Sigmoid colon (tissue), 7 donors: Measurements from ENCODE around the gene RIPOR3. TPM values are rescaled to one million over a fixed set of nuclear protein-coding genes. Genes with fewer than 3 reads are reported as not detected.

Experiments used
- DNase-seq: peaks from one replicate; pipeline ENCODE4 v3.0.0-alpha.2; 2019
- H3K27ac ChIP-seq, 4 donors: fragments of 200-600 bp; sonication (generic); one replicate each; pipeline ENCODE4 v1.5.1; 2016 to 2019; ENCODE audit warnings: mild to moderate bottlenecking in 1 of 4
- H3K27me3 ChIP-seq, 3 donors: fragments of 200-600 bp; sonication (generic); one replicate each; pipeline ENCODE4 v1.5.1; 2019; ENCODE audit warnings: mild to moderate bottlenecking in 1 of 3
- H3K36me3 ChIP-seq, 4 donors: fragments of 200-600 bp; sonication (generic); one replicate each; pipeline ENCODE4 v1.5.1; 2016 to 2019
- H3K4me1 ChIP-seq, 4 donors: fragments of 200-600 bp; sonication (generic); one replicate each; pipeline ENCODE4 v1.5.1; 2017 to 2019
- H3K4me3 ChIP-seq, 4 donors: fragments of 200-600 bp; sonication (generic); one replicate each; pipeline ENCODE4 v1.5.1; 2017 to 2019; ENCODE audit warnings: mild to moderate bottlenecking in 2 of 4, moderate library complexity in 1 of 4
- H3K9me3 ChIP-seq, 4 donors: fragments of 200-600 bp in 3 of 4; sonication (generic) in 3 of 4; one replicate each; pipeline versions ENCODE4 v1.5.1 to v1.6.1; 2013 to 2019
- CTCF ChIP-seq, 4 experiments: fragments of 450-650 bp in 3 of 4; fragments of 200-600 bp in 1 of 4; IDR thresholded peaks; one replicate each; pipeline ENCODE4 v1.5.1; 2016 to 2019; ENCODE audit warnings: antibody characterized with exemption in 4 of 4, mild to moderate bottlenecking in 3 of 4, moderate library complexity in 2 of 4
- EP300 ChIP-seq, 4 donors: sonication (generic); formaldehyde crosslinking; IDR thresholded peaks; one replicate each; pipeline ENCODE4 v1.6.1; 2017; ENCODE audit warnings: antibody characterized with exemption in 4 of 4
- POLR2A ChIP-seq, 2 donors: fragments of 450-650 bp; IDR thresholded peaks; one replicate each; pipeline ENCODE4 v1.6.1; 2016; ENCODE audit warnings: antibody characterized with exemption in 2 of 2, mild to moderate bottlenecking in 2 of 2, moderate library complexity in 2 of 2
- POLR2AphosphoS5 ChIP-seq, 4 donors: sonication (generic); formaldehyde crosslinking; IDR thresholded peaks; one replicate each; pipeline ENCODE4 v1.6.1; 2017; ENCODE audit warnings: antibody characterized with exemption in 4 of 4
- WGBS, 2 donors: extraction: QIAGEN DNeasy Blood & Tissue Kit; methylation state at CpG; one replicate each; pipeline ENCODE4 v1.1.7; 2013; 5-methylcytosine and 5-hydroxymethylcytosine counted together
- intact Hi-C: fragments of 100-400 bp; cut with DNase I; formaldehyde crosslinking; loops from one replicate; pipeline ENCODE4 v1.15.1; 2023
- polyA plus RNA-seq, 3 donors: library from polyadenylated mRNA; stranded (reverse); fragments of 200-250 nt; gene quantifications; one replicate each; pipeline ENCODE4 v1.2.3, GENCODE V29; 2013
- total RNA-seq, 4 donors: library from RNA; depleted of rRNA; stranded (reverse); fragments of >200 nt; gene quantifications; one replicate each; pipeline ENCODE4 v1.1.0, GENCODE V29; 2016
- donor health status: healthy with polysubstance abuse.
- donor health status: Bipolar disorder and iron deficiency.
- donor health status: healthy.

Gene RIPOR3
- total and polyA plus RNA-seq, 7 donors: 0.92 to 28.0 (median 9.4) TPM

GRCh38 chr20:50608750-50609104, 82.6 kb downstream of the RIPOR3 start:
- intact Hi-C loops: no loop called here
- Histone ChIP-seq H3K4me1 (no peaks in the 10 kb centered on the region), H3K27me3 (no peaks in the 10 kb centered on the region), H3K4me3 (no peak overlapping the region), H3K9me3 (no peaks in the 10 kb centered on the region), H3K36me3 (peaks cover 0 to 11% (median 0%) of the 10 kb centered on the region in 4 donors), H3K27ac (no peak overlapping the region)
- TF ChIP-seq EP300 (IDR thresholded peaks at IDR 0.05): no peak
- TF ChIP-seq POLR2A (IDR thresholded peaks at IDR 0.05): no peak
- no peak for TF ChIP-seq CTCF (IDR thresholded peaks at IDR 0.05)
- TF ChIP-seq POLR2AphosphoS5 (IDR thresholded peaks at IDR 0.05): no peak
- WGBS, 2 donors: 95% methylated on average over 13 of the region's 13 CpGs
- no peak for DNase-seq

GRCh38 chr20:50607850-50608749, 83.2 kb downstream of the RIPOR3 start:
- TF ChIP-seq POLR2A (IDR thresholded peaks at IDR 0.05) (no peak), EP300 (IDR thresholded peaks at IDR 0.05) (no peak), CTCF (IDR thresholded peaks at IDR 0.05) (no peak), POLR2AphosphoS5 (IDR thresholded peaks at IDR 0.05) (no peak)
- intact Hi-C loops: no loop called here
- Histone ChIP-seq H3K4me3 (no peak overlapping the region), H3K27ac (no peak overlapping the region), H3K36me3 (peaks cover 0 to 11% (median 0%) of the 10 kb centered on the region in 4 donors), H3K27me3 (no peaks in the 10 kb centered on the region), H3K4me1 (no peaks in the 10 kb centered on the region), H3K9me3 (no peaks in the 10 kb centered on the region)
- 91 to 93% methylated on average over 32 of the region's 32 CpGs for WGBS, 2 donors
- DNase-seq: no peak

- WGBS, 2 donors: 87 to 90% methylated on average over 9 of the region's 9 CpGs
- intact Hi-C loops: no loop called here
- TF ChIP-seq POLR2AphosphoS5 (IDR thresholded peaks at IDR 0.05) (no peak), EP300 (IDR thresholded peaks at IDR 0.05) (no peak), CTCF (IDR thresholded peaks at IDR 0.05) (no peak), POLR2A (IDR thresholded peaks at IDR 0.05) (no peak)
- Histone ChIP-seq H3K4me1 (no peaks in the 10 kb centered on the region), H3K27me3 (no peaks in the 10 kb centered on the region), H3K27ac (no peak overlapping the region), H3K36me3 (peaks cover 0 to 11% (median 0%) of the 10 kb centered on the region in 4 donors), H3K4me3 (no peak overlapping the region), H3K9me3 (no peaks in the 10 kb centered on the region)
- no peak for DNase-seq
Measured at GRCh38 chr20:50607436-50607835, 83.9 kb downstream of the RIPOR3 start.

DNA sequence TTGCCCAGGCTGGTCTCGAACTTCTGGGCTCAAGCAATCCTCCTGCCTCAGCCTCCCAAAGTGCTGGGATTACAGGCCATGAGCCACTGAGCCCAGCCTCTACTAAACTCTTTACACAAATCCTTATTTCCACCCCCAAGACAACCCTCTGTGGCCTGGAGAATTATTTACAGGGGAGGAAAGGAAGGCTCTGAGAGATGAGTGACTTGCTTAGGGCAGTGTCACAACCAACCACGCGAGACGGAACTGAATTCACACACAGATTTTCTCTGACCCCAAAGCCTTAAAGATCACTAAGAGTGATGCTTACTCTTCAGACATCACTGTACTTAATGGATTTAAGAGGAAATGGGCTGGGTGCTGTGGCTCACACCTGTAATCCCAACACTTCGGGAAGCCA, 86.2 kb downstream of the RIPOR3 start:
- H3K9me3 ChIP-seq: no peaks in the 10 kb centered on the region

More for the DNA sequence above, 86.2 kb downstream of the RIPOR3 start:
- H3K4me1 ChIP-seq: no peaks in the 10 kb centered on the region
- DNase-seq: no peak
- peaks cover 0 to 11% (median 0%) of the 10 kb centered on the region in 4 donors for H3K36me3 ChIP-seq
- H3K27me3 ChIP-seq: peaks cover 0 to 4% (median 0%) of the 10 kb centered on the region in 3 donors
- TF ChIP-seq POLR2AphosphoS5 (IDR thresholded peaks at IDR 0.05): no peak
- no peak for TF ChIP-seq POLR2A (IDR thresholded peaks at IDR 0.05)
- TF ChIP-seq EP300 (IDR thresholded peaks at IDR 0.05): no peak
- TF ChIP-seq CTCF (IDR thresholded peaks at IDR 0.05): no peak
- H3K27ac ChIP-seq: no peak overlapping the region
- intact Hi-C loops: no loop called here
- 95 to 97% methylated on average over 5 of the region's 5 CpGs for WGBS, 2 donors
- H3K4me3 ChIP-seq: no peak overlapping the region
